ENCODE data around the gene ARL14EPL.

ARL14EPL gene

DNA sequence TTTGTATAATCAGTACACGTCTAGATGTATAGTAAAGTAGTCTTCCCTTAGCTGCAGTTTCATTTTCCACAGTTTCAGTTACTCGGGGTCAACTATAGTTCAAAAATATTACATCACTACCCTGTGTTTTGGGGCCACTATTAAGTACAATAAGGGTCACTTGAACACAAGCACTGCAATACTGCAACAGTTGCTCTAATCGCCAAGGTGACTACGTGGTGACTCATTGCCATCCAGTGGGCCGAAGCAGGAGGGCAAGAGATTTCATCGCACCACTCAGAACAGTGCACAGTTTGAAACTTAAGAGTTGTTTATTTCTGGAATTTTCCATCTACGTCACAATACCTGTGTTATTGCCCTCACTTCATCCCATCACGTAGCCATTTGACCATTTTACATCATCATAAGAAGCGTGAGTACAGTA lies at the start of gene ARL14EPL:
TSS of gene ARL14EPL (plus strand) at position 379 of the 424 bp plus-strand sequence. CDS start 18,994 bp downstream, outside the sequence.
- POLR2A ChIA-PET, result no interaction called here
- CTCF ChIA-PET, result interaction anchor here (0.6 to 1.5 kb wide), 4 partner anchors 72 to 198 kb away, joined by 3 to 5 read pairs (median 3); no protein-coding TSS in a partner anchor
- DNase-seq (ENCODE audit: low read depth, low spot score), result peak; percentile 1
- TF ChIP-seq CTCF (IDR thresholded peaks at IDR 0.05; ENCODE audit: insufficient read depth, low read length, missing control alignments), result peak; percentile 10
- H3K4me3 ChIP-seq (ENCODE audit: low read depth, low read length), result no peak within 1 kb of the TSS

DNA sequence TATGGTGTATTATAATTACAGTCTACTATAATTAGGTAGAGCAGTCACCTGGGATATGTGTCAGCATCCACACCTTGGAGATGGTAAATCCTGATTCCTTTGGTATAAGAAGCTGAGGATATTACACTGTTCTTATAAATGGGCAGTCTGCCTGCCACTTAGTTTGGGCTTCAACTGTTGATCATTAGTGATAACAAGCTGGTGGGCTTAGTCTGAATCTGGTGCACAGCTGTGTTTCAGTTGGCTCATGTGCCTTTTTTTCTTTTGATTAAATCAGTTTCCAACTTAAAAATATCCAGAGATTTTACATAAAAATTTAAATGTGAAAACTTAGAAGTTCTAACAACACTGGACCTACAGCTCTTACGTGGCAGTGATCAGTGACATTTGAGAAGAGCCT lies 48.8 kb upstream of the ARL14EPL start:
- ChIA-PET CTCF (interaction anchor here (0.9 to 1.9 kb wide), 2 partner anchors 18 to 21 kb away, joined by 4 read pairs; no protein-coding TSS in a partner anchor), POLR2A (interaction anchor here (0.7 kb wide), 1 partner anchor 39 kb away, joined by 3 read pairs; no protein-coding TSS in a partner anchor)
- no peak for DNase-seq (ENCODE audit: low read depth, low spot score)
- no peak overlapping the region for H3K4me3 ChIP-seq (ENCODE audit: low read depth, low read length)
- TF ChIP-seq CTCF (IDR thresholded peaks at IDR 0.05; ENCODE audit: insufficient read depth, low read length, missing control alignments), result no peak

DNA sequence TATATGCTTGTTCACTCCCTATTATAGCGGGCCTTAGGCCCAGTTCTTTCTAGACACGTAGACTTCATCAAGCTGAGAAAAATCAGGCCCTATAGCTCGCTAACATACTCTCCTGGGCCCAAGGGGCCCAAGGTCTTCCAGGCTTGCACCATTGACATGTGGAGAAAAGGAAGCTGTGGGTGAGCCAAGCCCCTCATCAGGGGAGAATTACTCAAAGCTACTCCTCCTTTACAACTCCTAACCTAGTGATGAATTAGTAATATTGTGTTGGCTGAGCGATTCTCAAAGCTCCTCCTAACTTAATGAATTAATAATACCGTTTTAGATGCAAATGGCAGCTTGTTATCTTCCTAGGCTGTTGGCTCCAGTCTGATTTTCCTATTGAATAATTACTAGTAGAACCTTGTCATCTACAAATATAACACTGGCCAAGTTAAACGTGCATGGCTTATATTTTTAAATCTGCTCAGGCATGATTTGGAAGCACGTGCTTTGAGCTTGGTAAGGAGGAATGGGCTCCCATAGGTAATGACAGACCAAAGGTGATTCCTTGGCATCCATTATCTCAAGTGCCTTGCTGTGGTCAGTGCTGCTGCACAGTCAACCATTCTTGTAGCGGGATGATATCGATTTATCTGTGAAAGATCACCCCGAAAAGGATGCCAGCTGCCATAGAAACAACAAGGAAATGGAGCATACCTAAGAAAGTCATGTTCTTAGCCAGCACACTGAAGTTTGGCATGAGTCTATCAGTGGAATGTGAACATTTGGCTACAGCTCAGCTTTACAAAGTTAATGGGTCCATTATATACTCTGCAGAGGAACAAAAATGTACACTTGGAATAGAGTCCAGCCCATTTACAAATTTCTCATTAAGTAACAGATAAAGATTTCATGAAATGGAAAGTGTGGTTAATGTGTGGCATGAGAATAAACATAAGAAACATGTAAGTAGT lies 46.2 kb upstream of the ARL14EPL start:
- ChIA-PET CTCF (interaction anchor here (0.9 kb wide), 1 partner anchor 55 kb away, joined by 3 read pairs; no protein-coding TSS in a partner anchor), POLR2A (no interaction called here)
- DNase-seq (ENCODE audit: low read depth, low spot score), result peak; percentile 60
- H3K4me3 ChIP-seq (ENCODE audit: low read depth, low read length), result no peak overlapping the region
- TF ChIP-seq CTCF (IDR thresholded peaks at IDR 0.05; ENCODE audit: insufficient read depth, low read length, missing control alignments), result no peak

DNA sequence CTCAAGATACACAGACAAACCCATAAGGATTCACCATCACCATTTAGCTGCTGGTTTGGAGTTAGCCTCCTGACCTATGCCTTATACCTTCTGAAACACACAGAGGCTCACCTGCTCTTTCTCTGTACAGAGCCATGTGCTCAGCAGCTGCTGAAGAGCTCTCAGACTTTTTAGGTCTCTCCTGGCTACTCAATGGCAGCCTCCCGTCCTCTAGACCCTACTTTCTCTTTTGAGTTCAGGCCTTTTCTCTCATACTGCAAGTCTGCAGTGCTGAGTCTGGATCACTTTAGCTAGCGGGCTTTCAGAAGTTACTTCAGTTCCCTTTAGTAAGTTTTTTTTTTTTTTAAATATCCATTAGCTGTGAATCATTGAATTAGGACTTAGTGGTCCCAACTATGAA lies 44.3 kb upstream of the ARL14EPL start:
- ChIA-PET POLR2A (no interaction called here), CTCF (no interaction called here)
- no peak for DNase-seq (ENCODE audit: low read depth, low spot score)
- TF ChIP-seq CTCF (IDR thresholded peaks at IDR 0.05; ENCODE audit: insufficient read depth, low read length, missing control alignments), result no peak
- no peak overlapping the region for H3K4me3 ChIP-seq (ENCODE audit: low read depth, low read length)

DNA sequence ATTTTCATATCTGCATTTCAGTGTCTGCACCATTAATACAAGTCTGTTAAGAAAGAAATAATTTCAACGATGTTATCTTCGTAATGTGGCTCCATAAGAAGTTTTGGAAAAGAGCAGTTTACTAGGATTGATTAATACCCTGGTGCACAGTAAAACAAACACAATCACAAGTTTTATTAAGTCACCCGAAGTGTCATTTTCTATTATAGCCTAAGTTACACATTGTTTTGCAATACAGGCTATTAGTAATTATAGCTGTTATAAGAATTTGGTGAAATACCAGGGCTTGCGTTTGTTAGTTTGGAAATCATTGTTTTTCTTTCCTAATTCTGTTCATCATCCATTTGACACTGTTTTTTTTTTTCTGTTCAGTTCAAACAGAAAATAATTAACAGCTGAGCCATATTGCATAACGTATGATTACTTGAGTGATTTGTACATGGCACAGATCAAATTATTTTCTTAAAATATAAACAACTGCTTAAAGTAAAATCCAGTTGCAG lies 39.4 kb upstream of the ARL14EPL start:
- no peak for TF ChIP-seq CTCF (IDR thresholded peaks at IDR 0.05; ENCODE audit: insufficient read depth, low read length, missing control alignments)
- DNase-seq (ENCODE audit: low read depth, low spot score), result no peak
- CTCF ChIA-PET, result interaction anchor here (1.0 kb wide), 1 partner anchor 9 kb away, joined by 3 read pairs; no protein-coding TSS in a partner anchor
- H3K4me3 ChIP-seq (ENCODE audit: low read depth, low read length), result no peak overlapping the region
- POLR2A ChIA-PET, result no interaction called here

GRCh38 chr5:115995351-115995750 lies 36.9 kb upstream of the ARL14EPL start:
- no peak for TF ChIP-seq CTCF (IDR thresholded peaks at IDR 0.05; ENCODE audit: insufficient read depth, low read length, missing control alignments)
- H3K4me3 ChIP-seq (ENCODE audit: low read depth, low read length), result no peak overlapping the region
- POLR2A ChIA-PET, result no interaction called here
- CTCF ChIA-PET, result no interaction called here
- DNase-seq (ENCODE audit: low read depth, low spot score), result no peak
